HEK293T (cell line): ENCODE measurements around the gene ARF1.

Source experiments
- ARNT ChIP-seq: fragments of 450-650 bp; IDR thresholded peaks from 2 replicates; pipeline ENCODE4 v1.6.1; 2017; ENCODE audit warnings: mild to moderate bottlenecking
- BHLHE40 ChIP-seq: fragments of 450-650 bp; IDR thresholded peaks from 2 replicates; pipeline ENCODE4 v1.6.1; 2016; ENCODE audit warnings: mild to moderate bottlenecking, moderate library complexity, borderline replicate concordance
- ELF4 ChIP-seq: fragments of 450-650 bp; IDR thresholded peaks from 2 replicates; pipeline ENCODE4 v1.6.1; 2017; ENCODE audit warnings: antibody characterized with exemption
- FOXM1 ChIP-seq: fragments of 450-650 bp; IDR thresholded peaks from 2 replicates; pipeline ENCODE4 v1.6.1; 2017; ENCODE audit warnings: mild to moderate bottlenecking, borderline replicate concordance
- HDGF ChIP-seq: fragments of 450-650 bp; IDR thresholded peaks from 2 replicates; pipeline ENCODE4 v1.6.1; 2017; ENCODE audit warnings: antibody characterized with exemption, borderline replicate concordance
- L3MBTL2 ChIP-seq: fragments of 450-650 bp; conservative IDR thresholded peaks from 2 replicates; pipeline ENCODE4 v1.6.1; 2016; ENCODE audit warnings: mild to moderate bottlenecking
- NFRKB ChIP-seq: fragments of 450-650 bp; IDR thresholded peaks from 2 replicates; pipeline ENCODE4 v1.6.1; 2016; ENCODE audit warnings: mild to moderate bottlenecking, moderate library complexity
- SP1 ChIP-seq: fragments of 450-650 bp; IDR thresholded peaks from 2 replicates; pipeline ENCODE4 v1.6.1; 2017
- SUZ12 ChIP-seq: fragments of 450-650 bp; IDR thresholded peaks from 2 replicates; pipeline ENCODE4 v1.6.1; 2016; ENCODE audit warnings: mild to moderate bottlenecking
- TARDBP ChIP-seq: fragments of 450-650 bp; IDR thresholded peaks from 2 replicates; pipeline ENCODE4 v1.6.1; 2016
- ZNF384 ChIP-seq: fragments of 450-650 bp; IDR thresholded peaks from 2 replicates; pipeline ENCODE4 v1.6.1; 2016

DNA sequence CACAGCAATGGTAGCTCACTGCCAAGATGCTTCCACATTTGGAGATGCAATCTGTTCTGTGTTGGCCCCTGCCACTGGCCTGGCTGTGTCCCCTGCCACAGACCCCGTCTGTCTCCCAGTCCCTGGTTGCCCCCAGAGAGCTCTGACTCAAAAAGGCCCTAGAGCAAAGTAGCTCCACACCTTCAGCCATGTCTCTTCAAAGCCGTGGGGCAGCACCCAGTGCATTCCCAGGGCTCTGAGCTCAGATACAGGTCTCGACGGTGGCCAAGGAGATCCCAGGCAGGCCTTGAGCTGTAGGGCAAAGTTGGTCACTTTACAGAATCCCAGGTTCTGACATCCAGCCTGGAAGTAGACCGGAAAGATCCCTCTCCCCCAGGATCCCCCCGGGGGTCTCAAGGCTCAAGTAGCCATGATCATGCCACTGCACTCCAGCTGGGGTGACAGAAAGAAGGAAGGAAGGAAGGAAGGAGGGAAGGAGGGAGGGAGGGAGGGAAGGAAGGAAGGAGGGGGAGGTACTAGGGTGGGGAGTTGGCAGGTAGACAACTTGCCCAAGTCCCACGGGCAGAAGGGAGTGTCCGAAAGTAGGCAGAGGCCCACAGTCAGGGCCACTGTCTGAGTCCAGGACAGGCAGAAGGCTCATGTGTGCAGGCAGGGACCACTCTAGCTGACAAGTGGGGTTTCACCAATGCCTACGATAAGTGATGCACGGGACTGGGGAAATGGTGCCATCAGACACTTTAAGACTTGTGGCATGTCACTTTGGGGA is 4.8 kb upstream of the ARF1 start:
- TF ChIP-seq BHLHE40 (no peak), L3MBTL2 (no peak), SP1 (no peak), HDGF (no peak), ZNF384 (no peak), TARDBP (no peak), ARNT (no peak), SUZ12 (no peak), ELF4 (no peak), NFRKB (no peak), FOXM1 (no peak)
